Mesenchymal stem cell (in vitro differentiated cells and primary cell): ENCODE results near the gene CD34.
A peak's percentile ranks its signal among the peaks of the same experiment; 100 is the strongest.

Experiments
- DNase-seq: peaks from one replicate; pipeline ENCODE4 v3.0.0-alpha.2; 2013
- H2AFZ ChIP-seq: one replicate; pipeline ENCODE4 v1.6.1; 2013; ENCODE audit warnings: low read depth, mild to moderate bottlenecking, control low read depth, inconsistent platforms, low read length, moderate library complexity
- H2AK5ac ChIP-seq: 2 replicates; pipeline ENCODE4 v1.6.1; 2013; ENCODE audit warnings: low read length, moderate library complexity, mild to moderate bottlenecking, inconsistent platforms; ENCODE audit not compliant: severe bottlenecking
- H2BK120ac ChIP-seq: one replicate; pipeline ENCODE4 v1.6.1; 2013; ENCODE audit warnings: low read depth, mild to moderate bottlenecking, inconsistent platforms, low read length, moderate library complexity
- H2BK12ac ChIP-seq, 2 experiments: one replicate each; pipeline ENCODE4 v1.6.1; 2013; ENCODE audit warnings: inconsistent platforms in 2 of 2, low read length in 2 of 2, mild to moderate bottlenecking in 2 of 2, moderate library complexity in 2 of 2, control low read depth in 1 of 2
- H2BK15ac ChIP-seq: one replicate; pipeline ENCODE4 v1.6.1; 2013; ENCODE audit warnings: mild to moderate bottlenecking, low read depth, inconsistent platforms; ENCODE audit not compliant: poor library complexity, severe bottlenecking
- H2BK5ac ChIP-seq: 2 replicates; pipeline ENCODE4 v1.6.1; 2013; ENCODE audit warnings: low read depth, mild to moderate bottlenecking, low read length, control low read depth, inconsistent platforms; ENCODE audit not compliant: poor library complexity, severe bottlenecking
- H3K14ac ChIP-seq, 2 experiments: one replicate each; pipeline ENCODE4 v1.6.1; 2013; ENCODE audit warnings: inconsistent platforms in 2 of 2, low read length in 2 of 2, control low read depth in 1 of 2, mild to moderate bottlenecking in 1 of 2, moderate library complexity in 1 of 2
- H3K18ac ChIP-seq, 2 experiments: one replicate each; pipeline ENCODE4 v1.6.1; 2013; ENCODE audit warnings: inconsistent platforms in 2 of 2, low read length in 2 of 2, control low read depth in 1 of 2, low read depth in 1 of 2, mild to moderate bottlenecking in 1 of 2
- H3K23ac ChIP-seq, 2 experiments: one replicate each; pipeline ENCODE4 v1.6.1; 2013; ENCODE audit warnings: inconsistent platforms in 2 of 2, low read length in 2 of 2, mild to moderate bottlenecking in 2 of 2, moderate library complexity in 2 of 2, control low read depth in 1 of 2
- H3K27ac ChIP-seq: 2 replicates; pipeline ENCODE4 v1.5.1; 2013; ENCODE audit warnings: mild to moderate bottlenecking, moderate library complexity, low read length, control low read depth, inconsistent platforms; ENCODE audit not compliant: poor library complexity, severe bottlenecking
- H3K27me3 ChIP-seq, 2 experiments: 2 replicates each; pipeline versions ENCODE4 v1.6.1 to v1.7.0; 2013; ENCODE audit warnings: low read length in 2 of 2, mild to moderate bottlenecking in 2 of 2, moderate library complexity in 2 of 2, control low read depth in 1 of 2, inconsistent platforms in 1 of 2; ENCODE audit not compliant: control insufficient read depth in 1 of 2, insufficient read depth in 1 of 2
- H3K36me3 ChIP-seq, 2 experiments: 2 replicates each; pipeline versions ENCODE4 v1.6.1 to v1.7.0; 2013; ENCODE audit warnings: low read length in 2 of 2, control low read depth in 1 of 2, inconsistent platforms in 1 of 2, low read depth in 1 of 2, mild to moderate bottlenecking in 1 of 2; ENCODE audit not compliant: insufficient read depth in 2 of 2, control insufficient read depth in 1 of 2
- H3K4ac ChIP-seq, 2 experiments: one replicate each; pipeline ENCODE4 v1.6.1; 2013; ENCODE audit warnings: inconsistent platforms in 2 of 2, low read length in 2 of 2, mild to moderate bottlenecking in 2 of 2, moderate library complexity in 2 of 2, control low read depth in 1 of 2, low read depth in 1 of 2
- H3K4me1 ChIP-seq: 2 replicates; pipeline ENCODE4 v1.6.1; 2013; ENCODE audit warnings: low read depth, low read length, control low read depth; ENCODE audit not compliant: control insufficient read depth, insufficient read depth
- H3K4me2 ChIP-seq: 2 replicates; pipeline ENCODE4 v1.6.1; 2013; ENCODE audit warnings: low read length, mild to moderate bottlenecking, inconsistent platforms; ENCODE audit not compliant: poor library complexity, severe bottlenecking
- H3K4me3 ChIP-seq, 2 experiments: 2 replicates each; pipeline versions ENCODE4 v1.5.1 to v1.7.0; 2013; ENCODE audit warnings: low read length in 2 of 2, mild to moderate bottlenecking in 2 of 2, control low read depth in 1 of 2, low read depth in 1 of 2; ENCODE audit not compliant: insufficient read depth in 1 of 2
- H3K79me1 ChIP-seq: replicated peaks from 2 replicates; pipeline ENCODE4 v1.6.1; 2013; ENCODE audit warnings: mild to moderate bottlenecking, control low read depth, low read length, inconsistent platforms; ENCODE audit not compliant: poor library complexity, severe bottlenecking
- H3K9ac ChIP-seq: 2 replicates; pipeline ENCODE4 v1.7.0; 2013; ENCODE audit warnings: mild to moderate bottlenecking, low read length, moderate library complexity
- H3K9me3 ChIP-seq: 2 replicates; pipeline ENCODE4 v1.7.0; 2013; ENCODE audit warnings: mild to moderate bottlenecking, low read length; ENCODE audit not compliant: control insufficient read depth
- H4K8ac ChIP-seq: one replicate; pipeline ENCODE4 v1.6.1; 2013; ENCODE audit warnings: inconsistent platforms, mild to moderate bottlenecking, low read length, moderate library complexity
- H4K91ac ChIP-seq: one replicate; pipeline ENCODE4 v1.6.1; 2013; ENCODE audit warnings: mild to moderate bottlenecking, low read length, inconsistent platforms
- WGBS: methylation state at CpG from one replicate; pipeline ENCODE4 v1.1.7; 2013; ENCODE audit warnings: mixed read lengths; 5-methylcytosine and 5-hydroxymethylcytosine counted together

Gene CD34

DNA sequence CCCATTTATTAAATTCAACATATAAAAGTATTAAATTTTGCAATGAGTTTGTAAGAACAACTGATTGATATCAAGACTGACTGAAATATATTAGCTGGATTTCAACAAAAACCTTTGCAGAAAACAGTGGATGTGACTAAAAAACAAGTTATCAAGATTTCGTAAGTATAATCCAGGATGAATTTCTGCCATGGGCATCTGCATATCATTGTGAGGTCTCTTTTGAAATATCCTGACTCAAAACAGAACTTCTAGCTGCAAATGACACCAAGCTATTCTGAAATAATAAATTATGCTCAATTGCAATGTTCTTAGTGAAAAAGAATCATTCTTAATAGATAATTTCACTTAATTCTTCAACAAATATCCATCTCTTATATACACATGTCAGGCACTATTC is 52.6 kb downstream of the CD34 start:
- peaks cover 1% of the 10 kb centered on the region for H3K4me1 ChIP-seq
- WGBS, result no CpG with 5 or more reads among the region's 1 CpG

DNA sequence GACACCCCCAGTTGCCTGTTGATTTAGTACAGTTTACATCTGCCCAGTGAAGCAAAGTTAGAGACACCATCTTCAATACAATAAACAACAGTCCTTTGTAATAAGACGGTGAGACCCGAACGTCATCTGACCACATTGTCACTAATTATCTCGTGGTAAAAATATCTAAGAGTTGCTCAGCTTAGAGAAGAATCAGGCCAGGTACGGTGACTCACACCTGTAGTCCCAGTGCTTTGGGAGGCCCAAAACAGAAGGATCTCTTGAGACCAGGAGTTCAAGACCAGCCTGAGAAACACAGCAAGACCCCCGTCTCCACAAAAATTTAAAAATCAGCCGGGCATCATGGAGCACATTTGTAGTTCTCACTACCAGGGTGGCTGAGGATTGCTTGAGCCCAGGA is 53.5 kb downstream of the CD34 start:
- Histone ChIP-seq H3K14ac (no peak overlapping the region), H3K4ac (no peak overlapping the region), H3K9ac (no peak overlapping the region), H3K27me3 (no peaks in the 10 kb centered on the region), H2AK5ac (no peak overlapping the region), H3K9me3 (no peaks in the 10 kb centered on the region), H3K27ac (no peak overlapping the region), H2BK15ac (peak overlapping the region; percentile 73), H2BK12ac (no peak overlapping the region), H4K91ac (no peak overlapping the region), H4K8ac (no peak overlapping the region), H3K4me2 (no peak overlapping the region), H3K79me1 (peaks cover 16% of the 10 kb centered on the region), H3K18ac (no peak overlapping the region), H3K23ac (no peak overlapping the region), H2AFZ (no peak overlapping the region), H3K4me3 (no peak overlapping the region), H3K4me1 (peaks cover 1% of the 10 kb centered on the region), H2BK120ac (no peak overlapping the region), H3K36me3 (peaks cover 0 to 3% of the 10 kb centered on the region in 2 experiments), H2BK5ac (no peak overlapping the region)
- WGBS, result 87% methylated on average over 6 of the region's 7 CpGs
- DNase-seq, result no peak

More for the DNA sequence above, 52.6 kb downstream of the CD34 start:
- Histone ChIP-seq H2BK15ac (no peak overlapping the region), H2BK12ac (no peak overlapping the region), H3K18ac (no peak overlapping the region), H3K79me1 (peaks cover 11% of the 10 kb centered on the region), H3K4me3 (no peak overlapping the region), H2BK120ac (no peak overlapping the region), H3K9me3 (no peaks in the 10 kb centered on the region), H3K14ac (no peak overlapping the region), H3K23ac (no peak overlapping the region), H2AK5ac (no peak overlapping the region), H2BK5ac (no peak overlapping the region), H2AFZ (no peak overlapping the region), H3K27ac (no peak overlapping the region), H3K27me3 (no peaks in the 10 kb centered on the region), H4K91ac (no peak overlapping the region), H3K4me2 (no peak overlapping the region), H3K9ac (no peak overlapping the region), H3K4ac (no peak overlapping the region), H4K8ac (no peak overlapping the region), H3K36me3 (peaks cover 2 to 3% of the 10 kb centered on the region in 2 experiments)
- no peak for DNase-seq

DNA sequence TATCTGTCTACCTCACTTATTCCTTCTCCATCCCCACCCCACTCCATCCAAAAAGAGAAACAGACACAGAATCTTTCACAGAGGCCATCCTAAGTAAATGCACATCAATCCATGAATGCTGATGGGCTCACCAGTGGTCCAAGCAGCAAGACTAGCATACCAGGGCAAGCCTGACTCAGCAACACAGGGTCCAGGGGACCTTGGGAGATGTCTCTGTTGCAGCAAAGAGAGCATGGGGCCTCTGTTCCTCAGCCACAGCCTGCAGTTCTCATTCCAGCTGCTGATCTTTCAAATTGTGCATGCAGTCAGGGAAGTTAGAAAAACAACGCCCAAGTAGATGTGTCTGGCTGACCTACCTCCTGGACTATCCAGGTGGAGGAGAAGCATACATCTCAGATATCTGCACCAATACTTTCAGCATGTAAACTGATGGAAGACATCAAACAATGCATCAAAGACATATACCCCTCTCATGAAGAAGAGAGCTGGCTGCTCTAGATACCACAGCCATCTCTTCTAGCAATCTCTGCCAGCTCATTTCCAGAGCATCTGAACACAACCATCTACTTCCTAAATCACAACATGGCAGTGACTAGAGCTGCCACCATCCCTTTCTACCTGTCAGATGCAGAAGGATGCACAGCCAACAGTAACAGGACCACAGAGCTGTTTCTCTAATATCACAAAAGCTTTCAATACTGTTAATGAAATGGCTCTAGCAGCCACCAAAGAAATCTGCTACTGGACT is 54.5 kb downstream of the CD34 start:
- no peak overlapping the region for H2BK12ac ChIP-seq
- no peak overlapping the region for H3K4ac ChIP-seq

DNA sequence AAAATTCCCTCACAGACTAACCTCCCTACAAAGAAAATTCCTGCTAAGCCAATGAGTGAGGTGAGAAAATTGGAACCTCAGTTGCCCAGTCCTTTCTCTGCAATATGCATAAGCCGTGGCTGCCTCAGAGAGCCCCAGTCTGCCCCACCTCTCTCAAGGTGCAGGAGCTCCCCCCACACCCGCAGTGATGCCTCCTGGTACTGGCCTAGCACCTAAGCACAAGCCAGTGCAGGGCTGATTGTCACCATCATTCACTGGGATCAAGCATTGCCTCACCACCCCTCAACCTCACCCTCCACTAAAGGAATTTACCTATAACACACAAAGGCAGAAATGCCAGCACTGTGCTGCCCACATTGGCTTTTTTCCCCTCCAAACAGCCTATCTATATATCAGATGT is 56.9 kb downstream of the CD34 start:
- no peak overlapping the region for H2BK5ac ChIP-seq
- no peak overlapping the region for H4K8ac ChIP-seq
- H2AK5ac ChIP-seq, result no peak overlapping the region
- no peak overlapping the region for H4K91ac ChIP-seq
- H3K27me3 ChIP-seq, result no peaks in the 10 kb centered on the region
- no peak overlapping the region for H2AFZ ChIP-seq
- H3K18ac ChIP-seq, result no peak overlapping the region
- H3K4me3 ChIP-seq, result no peak overlapping the region
- H3K4me2 ChIP-seq, result no peak overlapping the region
- 96% methylated on average over 2 of the region's 2 CpGs for WGBS
- no peaks in the 10 kb centered on the region for H3K36me3 ChIP-seq
- no peak for DNase-seq
- no peaks in the 10 kb centered on the region for H3K9me3 ChIP-seq
- H3K4me1 ChIP-seq, result peaks cover 1% of the 10 kb centered on the region
- H2BK120ac ChIP-seq, result no peak overlapping the region
- no peak overlapping the region for H3K9ac ChIP-seq
- peaks cover 18% of the 10 kb centered on the region for H3K79me1 ChIP-seq
- no peak overlapping the region for H3K23ac ChIP-seq
- H3K4ac ChIP-seq, result no peak overlapping the region
- no peak overlapping the region for H3K14ac ChIP-seq
- no peak overlapping the region for H3K27ac ChIP-seq
- no peak overlapping the region for H2BK12ac ChIP-seq
- no peak overlapping the region for H2BK15ac ChIP-seq

More for the DNA sequence above, 54.5 kb downstream of the CD34 start:
- Histone ChIP-seq H3K79me1 (peaks cover 16% of the 10 kb centered on the region), H3K14ac (no peak overlapping the region), H3K9ac (no peak overlapping the region), H2AFZ (no peak overlapping the region), H3K27me3 (no peaks in the 10 kb centered on the region), H3K27ac (no peak overlapping the region), H4K91ac (no peak overlapping the region), H2AK5ac (no peak overlapping the region), H3K4me3 (no peak overlapping the region), H3K4me1 (peaks cover 1% of the 10 kb centered on the region), H3K36me3 (no peaks in the 10 kb centered on the region), H2BK15ac (no peak overlapping the region), H2BK120ac (no peak overlapping the region), H3K18ac (no peak overlapping the region), H3K9me3 (no peaks in the 10 kb centered on the region), H3K4me2 (no peak overlapping the region), H4K8ac (no peak overlapping the region), H3K23ac (no peak overlapping the region), H2BK5ac (no peak overlapping the region)
- 91% methylated on average over 1 of the region's 1 CpG for WGBS
- DNase-seq, result no peak
